Occipital lobe (tissue), 2 donors: ENCODE data around the gene SLC30A5. TPM values are rescaled to one million over a fixed set of nuclear protein-coding genes. Genes with fewer than 3 reads are reported as not detected.
"Not testable (repeated sequence)": the region's sequence is repeated elsewhere in the genome, so short reads cannot be mapped to it uniquely, and the experiment has no call there.

Experiments used
- DNase-seq: peaks from one replicate; lab custom pipeline; 2025; lab: John Stamatoyannopoulos, UW
- total RNA-seq: library from RNA; depleted of rRNA; stranded (reverse); fragments of >200 nt; gene quantifications from one replicate; pipeline ENCODE4 v1.2.3, GENCODE V29; 2014

SLC30A5 gene
- total RNA-seq, 1 donor from 2014 or later = 63.6 TPM

DNA sequence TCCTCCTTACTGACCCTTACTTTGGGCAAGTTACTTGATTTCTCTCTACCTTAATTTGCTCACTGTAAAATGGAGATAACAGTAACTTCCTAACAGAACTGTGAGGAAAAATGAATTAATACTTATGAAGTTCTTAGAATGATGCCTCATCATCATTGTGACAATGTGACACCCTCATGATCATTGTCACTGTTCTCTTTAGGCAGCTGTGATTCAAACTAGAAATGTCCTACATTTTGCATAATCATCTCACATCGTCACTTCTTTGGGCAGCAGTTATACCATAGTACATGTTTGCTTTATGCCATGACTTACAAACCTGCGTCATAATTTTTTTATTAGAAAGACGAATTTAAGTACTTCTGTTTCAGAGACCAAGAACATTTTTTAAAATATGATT lies 9.7 kb downstream of the SLC30A5 start:
- DNase-seq = no peak

DNA sequence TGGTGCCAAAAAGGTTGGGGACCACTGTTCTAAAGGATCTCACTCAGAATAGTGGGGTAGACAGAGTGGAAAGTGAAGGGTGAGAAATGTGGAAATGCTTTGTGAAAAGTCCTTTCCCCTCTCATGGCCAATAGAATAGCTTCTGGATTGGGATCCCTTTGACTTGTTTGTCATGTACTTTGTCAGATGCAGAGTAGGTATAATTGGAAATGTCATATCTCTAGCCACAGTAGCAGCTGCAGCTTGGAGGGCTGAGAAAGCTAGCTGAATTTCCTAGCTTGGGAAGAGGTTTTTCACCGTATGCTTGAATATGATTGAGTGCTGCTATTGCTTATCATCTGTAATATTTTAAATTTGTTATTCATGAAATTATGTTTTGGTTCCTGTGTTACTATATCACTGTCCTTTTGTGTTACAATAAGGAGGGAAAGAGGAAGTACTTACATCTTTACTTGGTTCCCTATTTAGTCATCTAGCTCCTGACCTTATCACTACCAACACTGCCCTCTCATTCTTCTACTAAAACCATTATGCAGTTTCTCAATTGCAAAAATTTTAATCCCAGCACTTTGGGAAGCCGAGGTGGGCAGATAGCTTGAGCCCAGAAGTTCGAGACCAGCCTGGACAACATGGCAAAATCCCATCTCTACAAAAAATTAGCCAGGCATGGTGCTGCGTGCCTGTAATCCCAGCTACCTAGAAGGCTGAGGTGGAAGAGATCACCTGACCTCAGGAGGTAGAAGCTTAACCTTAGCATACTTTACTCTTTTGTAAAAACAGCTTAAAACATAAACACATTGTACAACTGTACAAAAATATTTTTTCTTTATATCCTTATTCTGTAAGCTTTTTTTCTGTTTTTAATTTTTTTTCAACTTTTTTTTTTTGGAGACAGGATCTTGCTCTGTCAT lies 12.4 kb downstream of the SLC30A5 start:
- DNase-seq = no peak

DNA sequence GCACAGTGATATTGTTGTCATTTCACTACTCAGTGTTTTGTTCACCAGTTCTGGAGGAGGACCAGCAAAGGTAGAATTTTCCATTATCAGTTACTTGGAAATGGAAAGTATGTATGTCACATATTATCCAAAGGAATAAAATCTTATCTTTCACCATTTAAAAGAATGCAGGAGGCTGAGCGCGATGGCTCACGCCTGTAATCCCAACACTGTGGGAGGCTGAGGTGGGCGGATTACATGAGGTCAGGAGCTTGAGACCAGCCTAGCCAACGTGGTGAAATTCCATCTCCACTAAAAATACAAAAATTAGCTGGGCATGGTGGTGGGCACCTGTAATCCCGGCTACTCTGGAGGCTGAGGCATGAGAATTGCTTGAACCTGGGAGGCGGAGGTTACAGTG lies 14.6 kb downstream of the SLC30A5 start:
- not testable (repeated sequence) for DNase-seq

DNA sequence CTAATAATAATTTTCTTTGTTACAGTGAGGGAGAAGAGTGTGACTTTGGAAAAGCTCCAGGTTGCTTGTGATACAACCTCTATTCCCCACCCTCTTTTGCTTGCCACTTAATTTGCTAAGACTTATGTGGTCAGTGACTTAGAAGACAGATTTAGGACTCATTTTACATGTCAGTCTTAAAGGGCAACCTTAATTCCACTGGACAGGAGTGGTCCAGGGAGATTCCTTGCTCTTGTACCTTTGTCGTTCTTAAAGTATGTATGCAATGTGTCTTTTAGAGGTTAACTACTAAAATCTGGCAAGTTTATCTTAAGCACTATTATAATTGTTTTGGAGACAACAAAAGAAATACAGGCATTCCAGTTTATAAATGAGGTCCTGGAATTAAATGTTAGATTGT lies 20.0 kb downstream of the SLC30A5 start:
- no peak for DNase-seq

DNA sequence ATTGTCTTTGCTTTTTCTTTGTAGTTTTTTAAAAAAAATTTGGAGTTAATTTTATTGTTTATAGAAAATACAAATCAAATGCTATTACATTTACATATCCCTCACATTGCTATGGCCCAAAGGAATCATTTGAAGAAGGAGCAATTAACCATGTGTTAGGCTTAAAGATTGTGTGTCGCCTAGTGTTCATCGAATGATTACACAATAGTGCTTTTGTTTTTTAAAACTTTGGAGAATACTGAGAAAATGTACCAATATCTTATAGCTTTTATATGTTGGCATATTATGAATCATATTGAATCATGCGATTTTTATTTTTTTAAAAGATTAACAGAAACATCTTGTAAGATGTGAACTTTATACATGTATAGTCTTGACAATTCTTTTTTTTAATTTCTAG lies 21.7 kb downstream of the SLC30A5 start:
- no peak for DNase-seq

DNA sequence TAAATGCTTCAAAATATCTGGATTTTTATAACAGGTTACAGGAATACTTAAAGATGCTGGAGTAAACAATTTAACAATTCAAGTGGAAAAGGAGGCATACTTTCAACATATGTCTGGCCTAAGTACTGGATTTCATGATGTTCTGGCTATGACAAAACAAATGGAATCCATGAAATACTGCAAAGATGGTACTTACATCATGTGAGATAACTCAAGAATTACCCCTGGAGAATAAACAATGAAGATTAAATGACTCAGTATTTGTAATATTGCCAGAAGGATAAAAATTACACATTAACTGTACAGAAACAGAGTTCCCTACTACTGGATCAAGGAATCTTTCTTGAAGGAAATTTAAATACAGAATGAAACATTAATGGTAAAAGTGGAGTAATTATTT lies 35.6 kb downstream of the SLC30A5 start:
- DNase-seq = no peak

DNA sequence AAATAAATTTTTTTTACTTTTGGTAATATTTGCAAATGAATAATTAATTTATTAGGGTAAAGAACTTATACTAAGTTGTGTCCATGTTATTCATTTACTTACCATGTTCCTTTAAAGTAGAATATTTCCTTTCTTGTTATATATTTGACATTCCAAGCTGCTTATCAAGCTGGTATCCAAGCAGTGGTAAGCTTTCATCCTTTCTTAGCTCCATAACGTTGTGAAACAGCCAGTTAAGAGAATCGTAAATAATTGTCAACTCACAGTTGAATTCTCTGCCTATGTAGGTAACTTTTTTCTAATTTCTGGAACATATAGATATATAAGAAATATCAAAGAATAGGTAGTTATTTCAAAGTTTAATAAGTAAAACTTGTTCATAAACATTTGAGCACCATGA lies 36.4 kb downstream of the SLC30A5 start:
- no peak for DNase-seq

DNA sequence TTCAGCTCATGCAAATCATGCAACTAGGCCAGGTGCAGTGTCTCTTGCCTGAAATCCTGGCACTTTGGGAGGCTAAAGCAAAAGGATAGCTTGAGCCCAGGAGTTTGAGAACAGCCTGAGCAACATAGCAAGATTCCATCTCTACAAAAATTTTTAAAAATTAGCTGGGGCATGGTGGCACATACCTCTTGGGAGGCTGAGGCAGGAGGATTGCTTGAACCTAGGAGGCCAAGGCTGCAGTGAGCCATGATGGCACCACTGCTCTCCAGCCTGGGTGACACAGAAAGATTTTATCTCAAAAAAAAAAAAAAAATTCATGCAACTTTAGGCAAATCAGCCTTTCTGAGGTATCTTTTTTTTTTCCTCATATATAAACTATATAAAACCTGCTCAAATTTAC lies 37.5 kb downstream of the SLC30A5 start:
- no peak for DNase-seq

DNA sequence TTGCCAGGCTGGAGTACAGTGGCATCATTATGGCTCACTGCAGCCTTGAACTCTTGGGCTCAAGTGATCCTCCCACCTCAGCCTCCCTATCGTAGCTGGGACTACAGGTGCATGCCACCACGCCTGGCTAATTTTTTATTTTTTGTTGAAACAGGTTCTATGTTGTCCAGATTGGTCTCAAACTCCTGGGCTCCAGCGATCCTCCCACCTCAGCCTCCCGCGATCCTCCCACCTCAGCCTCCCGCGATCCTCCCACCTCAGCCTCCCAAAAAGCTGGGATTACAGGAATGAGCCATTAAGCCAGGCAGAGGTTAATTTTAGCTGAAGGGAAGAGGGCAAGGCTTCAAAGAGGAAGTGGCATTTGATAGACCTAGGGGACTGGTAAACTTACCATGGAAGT lies 40.3 kb downstream of the SLC30A5 start:
- no peak for DNase-seq

DNA sequence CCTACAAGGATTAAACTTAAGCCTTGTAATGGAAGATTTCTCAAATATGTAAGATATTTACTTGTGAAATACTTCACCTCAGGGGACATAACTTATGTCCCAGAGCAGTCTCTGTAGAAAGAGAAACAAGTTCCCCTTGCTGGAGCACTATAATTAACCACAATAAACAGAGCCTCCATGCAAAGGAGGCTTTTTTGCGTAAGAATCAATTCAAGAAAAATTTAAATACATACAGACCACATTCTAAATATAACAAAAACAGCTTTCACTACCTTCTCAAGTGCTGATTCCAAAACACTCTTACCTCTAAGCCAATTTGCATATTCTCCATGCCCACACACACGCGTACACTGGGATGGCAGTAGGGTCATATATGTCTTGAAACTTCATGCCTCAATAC lies 42.5 kb downstream of the SLC30A5 start:
- DNase-seq = no peak

DNA sequence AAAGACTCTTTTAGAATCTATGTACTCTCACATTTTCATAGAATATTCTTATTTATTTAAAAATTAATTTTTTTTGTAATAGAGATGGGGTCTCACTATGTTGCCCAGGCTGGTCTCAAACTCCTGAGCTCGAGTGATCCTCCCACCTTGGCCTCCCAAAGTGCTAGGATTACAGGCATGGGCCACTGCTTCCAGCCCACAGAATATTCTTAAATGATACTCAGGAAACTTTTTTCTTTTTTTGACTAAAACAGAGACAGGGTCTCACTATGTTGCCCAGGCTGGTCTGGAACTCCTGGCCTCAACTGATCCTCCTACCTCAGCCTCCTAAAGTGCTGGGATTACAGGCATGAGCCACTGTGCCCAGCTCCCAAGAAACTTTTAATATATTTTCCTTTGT lies 43.4 kb downstream of the SLC30A5 start:
- not testable (repeated sequence) for DNase-seq

DNA sequence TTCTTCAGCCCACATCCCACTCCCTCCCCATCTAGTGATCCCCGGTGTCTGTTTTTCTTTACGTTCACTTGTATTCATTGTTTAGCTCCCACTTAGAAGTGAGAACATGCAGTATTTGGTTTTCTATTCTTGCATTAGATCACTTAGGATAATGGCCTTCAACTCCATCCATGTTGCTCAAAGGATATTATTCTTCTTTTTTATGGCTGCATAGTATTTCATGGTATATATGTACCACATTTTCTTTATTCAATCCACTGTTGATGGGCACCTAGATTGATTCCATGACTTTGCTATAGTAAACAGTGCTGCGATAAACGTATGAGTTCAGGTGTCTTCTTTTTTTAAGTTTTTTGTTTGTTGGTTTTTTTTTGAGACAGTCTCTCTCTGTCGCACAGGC lies 44.0 kb downstream of the SLC30A5 start:
- DNase-seq = no peak

DNA sequence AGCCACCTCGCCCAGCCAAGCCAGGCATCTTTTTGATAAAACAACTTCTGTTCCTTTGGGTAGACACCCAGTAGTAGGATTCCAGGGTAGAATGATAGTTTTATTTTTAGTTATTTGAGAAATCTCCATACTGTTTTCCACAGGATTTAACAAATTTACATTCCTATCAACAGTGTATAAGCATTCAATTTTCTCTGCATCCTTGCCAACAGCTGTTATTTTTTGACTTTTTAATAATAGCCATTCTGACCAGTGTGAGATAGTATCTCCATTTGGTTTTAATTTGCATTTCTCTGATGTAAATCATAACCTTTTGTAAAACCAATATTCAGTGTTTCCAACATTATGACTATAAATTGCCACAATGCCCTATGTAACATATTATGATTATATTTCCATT lies 45.0 kb downstream of the SLC30A5 start:
- DNase-seq = no peak

DNA sequence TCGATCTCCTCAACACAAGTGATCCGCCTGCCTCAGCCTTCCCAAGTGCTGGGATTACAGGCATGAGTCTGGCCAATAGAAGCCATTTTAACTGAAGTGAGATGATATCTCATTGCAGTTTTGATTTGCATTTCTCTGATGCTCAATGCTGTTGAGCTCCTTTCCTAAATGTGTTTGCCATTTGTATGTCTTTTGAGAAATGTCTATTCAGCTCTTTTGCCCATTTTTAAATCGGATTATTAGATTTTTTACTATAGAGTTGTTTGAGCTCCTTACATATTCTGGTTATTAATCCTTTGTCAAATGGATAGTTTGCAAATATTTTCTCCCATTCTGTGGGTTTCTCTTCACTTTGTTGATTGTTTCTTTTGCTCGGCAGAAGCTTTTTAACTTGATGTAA lies 46.4 kb downstream of the SLC30A5 start:
- not testable (repeated sequence) for DNase-seq

DNA sequence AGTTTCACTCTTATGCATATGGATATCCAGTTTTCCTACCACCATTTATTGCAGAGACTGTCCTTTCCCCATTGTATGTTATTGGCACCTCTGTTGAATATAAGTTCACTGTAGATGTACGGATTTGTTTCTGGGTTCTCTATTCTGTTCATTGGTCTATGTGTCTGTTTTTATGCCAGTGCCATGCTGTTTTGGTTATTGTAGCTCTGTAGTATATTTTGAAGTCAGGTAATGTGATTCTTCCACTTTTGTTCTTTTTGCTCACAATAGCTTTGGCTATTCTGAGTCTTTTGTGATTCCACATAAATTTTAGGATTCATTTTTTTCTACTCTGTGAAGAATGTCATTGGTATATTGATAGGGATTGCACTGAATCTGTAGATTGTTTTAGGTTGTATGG lies 47.0 kb downstream of the SLC30A5 start:
- DNase-seq = no peak

DNA sequence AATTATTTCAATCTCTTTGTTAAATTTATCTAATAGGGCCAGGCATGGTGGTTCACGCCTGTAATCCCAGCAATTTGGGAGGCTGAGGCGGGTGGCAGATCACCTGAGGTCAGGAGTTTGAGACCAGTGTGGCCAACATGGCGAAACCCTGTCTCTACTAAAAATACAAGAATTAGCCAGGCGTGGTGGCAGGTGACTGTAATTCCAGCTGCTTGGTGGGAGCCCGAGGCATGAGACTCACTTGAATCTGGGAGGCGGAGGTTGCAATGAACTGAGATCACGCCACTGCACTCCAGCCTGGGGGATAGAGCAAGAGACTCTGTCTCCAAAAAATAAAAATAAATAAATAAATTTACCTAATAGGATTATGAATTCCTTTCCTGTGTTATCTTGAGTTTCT lies 54.8 kb downstream of the SLC30A5 start:
- not testable (repeated sequence) for DNase-seq

DNA sequence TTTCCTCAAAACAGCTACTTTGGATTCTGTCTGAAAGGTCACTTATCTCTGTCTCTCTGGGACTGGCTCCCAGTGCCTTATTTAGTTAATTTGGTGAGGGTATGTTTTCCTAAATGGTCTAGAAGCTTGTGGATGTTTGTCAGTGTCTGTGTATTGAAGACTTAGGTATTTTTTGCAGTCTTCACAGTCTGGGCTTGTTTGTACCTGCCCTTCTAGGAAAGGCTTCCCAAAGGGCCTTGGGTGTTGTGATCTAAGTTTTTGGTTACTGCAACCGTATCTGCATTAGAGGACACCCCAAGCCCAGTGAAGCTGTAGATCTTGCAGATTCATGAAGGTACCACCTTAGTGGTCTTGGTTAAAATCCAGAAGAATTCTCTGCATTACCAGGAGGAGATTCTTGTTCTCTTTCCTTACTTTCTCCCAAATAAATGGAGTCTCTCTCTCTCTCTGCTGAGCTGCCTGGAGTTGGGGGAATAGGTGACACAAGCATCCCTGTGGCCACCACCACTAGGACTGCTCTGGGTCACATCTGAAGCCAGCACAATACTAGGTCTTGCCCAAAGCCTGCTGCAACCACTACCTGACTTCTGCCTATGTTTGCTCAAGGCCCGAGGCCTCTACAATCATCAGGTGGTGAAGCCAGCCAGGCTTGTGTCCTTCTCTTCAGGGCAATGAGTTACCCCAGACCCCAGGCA lies 55.3 kb downstream of the SLC30A5 start:
- no peak for DNase-seq

DNA sequence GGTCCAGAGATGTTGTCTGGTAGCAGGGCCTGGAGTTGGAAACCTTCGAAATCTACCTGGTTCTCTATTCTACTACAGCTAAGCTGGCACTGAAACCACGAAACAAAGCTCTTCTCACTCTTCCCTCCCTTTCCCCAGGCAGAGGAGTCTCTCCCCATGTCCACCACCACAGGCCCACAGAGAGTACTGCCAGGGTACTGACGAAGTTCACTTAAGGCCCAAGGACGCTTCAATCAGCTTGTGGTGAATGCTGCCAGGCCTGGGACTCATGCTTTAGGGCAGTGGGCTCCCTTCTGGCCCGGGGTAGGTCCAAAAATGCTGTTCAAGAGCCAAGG lies 55.8 kb downstream of the SLC30A5 start:
- no peak for DNase-seq

DNA sequence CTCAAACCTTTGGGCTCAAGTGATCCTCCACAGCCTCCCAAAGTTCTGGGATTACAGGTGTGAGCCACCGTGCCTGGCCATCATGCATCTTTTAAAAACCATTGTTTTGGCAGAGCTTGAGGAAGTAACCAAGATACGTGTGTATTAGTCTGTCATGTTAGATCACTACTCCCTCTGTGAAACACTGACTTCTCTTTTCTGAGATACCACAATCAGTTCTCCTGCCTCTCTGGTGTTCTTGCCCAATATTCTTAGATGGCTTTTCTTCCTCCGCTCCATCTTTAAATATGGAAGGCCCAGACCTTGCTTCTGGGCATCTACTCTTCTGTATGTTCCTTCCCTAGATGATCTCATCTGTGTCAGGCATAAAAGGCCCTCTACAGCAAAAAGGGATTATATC lies 58.9 kb downstream of the SLC30A5 start:
- DNase-seq = no peak

DNA sequence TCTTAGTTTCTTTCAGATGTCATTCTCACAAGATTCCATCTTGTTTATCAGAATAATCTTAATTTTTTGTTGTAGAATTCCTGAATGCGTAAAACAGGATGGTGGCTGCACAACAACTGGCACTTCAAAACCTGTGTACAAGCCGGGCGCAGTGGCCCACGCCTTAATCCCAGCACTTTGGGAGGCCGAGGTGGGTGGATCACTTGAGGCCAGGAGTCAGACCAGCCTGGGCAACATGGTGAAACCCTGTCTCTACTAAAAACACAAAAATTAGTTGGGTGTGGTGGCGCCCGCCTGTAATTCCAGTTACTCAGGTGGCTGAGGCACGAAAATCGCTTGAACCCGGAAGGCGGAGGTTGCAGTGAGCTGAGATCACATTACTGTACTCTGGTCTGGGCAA lies 62.6 kb downstream of the SLC30A5 start:
- no peak for DNase-seq

DNA sequence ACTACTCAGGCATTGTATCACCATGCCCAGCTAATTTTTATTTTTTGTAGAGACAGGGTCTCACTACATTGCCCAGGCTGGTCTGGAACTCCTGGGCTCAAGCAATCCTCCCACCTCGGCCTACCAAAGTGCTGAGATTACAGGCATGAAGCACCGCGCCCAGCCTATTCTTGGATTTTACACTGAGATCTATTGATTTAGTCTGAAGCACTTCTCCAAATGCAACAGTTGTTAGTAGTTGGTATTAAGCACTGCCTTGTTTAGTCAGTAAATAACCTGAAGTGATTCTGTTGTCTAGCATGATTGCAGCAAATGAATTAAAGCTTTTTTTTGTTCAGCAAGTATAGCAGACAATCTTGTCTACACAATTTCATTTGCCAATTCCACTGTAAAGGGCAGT lies 64.2 kb downstream of the SLC30A5 start:
- DNase-seq = no peak

DNA sequence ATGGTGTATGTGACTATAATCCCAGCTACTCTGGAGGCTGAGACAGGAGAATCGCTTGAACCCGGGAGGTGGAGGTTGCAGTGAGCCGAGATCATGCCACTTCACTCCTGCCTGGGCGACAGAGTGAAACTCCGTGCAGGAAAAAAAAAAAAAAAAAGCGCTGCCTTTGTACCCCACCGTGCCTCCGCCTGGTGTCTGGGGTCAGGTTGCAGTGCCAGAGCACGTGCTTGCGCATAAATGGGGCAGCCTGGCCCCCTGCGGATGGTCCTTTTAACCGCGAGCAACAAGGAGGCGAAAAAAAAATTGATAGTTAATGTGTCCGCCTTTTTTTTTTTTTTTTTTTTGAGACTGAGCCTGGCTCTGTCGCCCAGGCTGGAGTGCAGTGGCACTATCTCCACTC lies 66.8 kb downstream of the SLC30A5 start:
- no peak for DNase-seq
